ENCODE data around the gene POPDC2. TPM values are rescaled to one million over a fixed set of nuclear protein-coding genes. Genes with fewer than 3 reads are reported as not detected.

Gene POPDC2
- total RNA-seq, 4 donors from 2014 or later, result 0.18 to 3.8 (median 0.91) TPM; not detected in 1

GRCh38 chr3:119592861-119593260, 67.5 kb downstream of the POPDC2 start:
- Histone ChIP-seq H3K4me3 (no peak overlapping the region), H3K9me3 (no peaks in the 10 kb centered on the region), H3K27ac (no peak overlapping the region), H3K27me3 (no peaks in the 10 kb centered on the region), H3K4me1 (peaks cover 0 to 13% (median 6%) of the 10 kb centered on the region in 3 donors), H3K36me3 (no peaks in the 10 kb centered on the region)
- intact Hi-C loops (cut with DNase I), result no loop called here
- DNase-seq, result no peak
- no peak for TF ChIP-seq CTCF (IDR thresholded peaks at IDR 0.05)
- no peak for TF ChIP-seq POLR2A (IDR thresholded peaks at IDR 0.05)
- 29 to 60% methylated on average over 1 of the region's 1 CpG for WGBS, 2 donors

Other genes with a start within 250 kb of the POPDC2 start
- 10 to 100 TPM; 14.3 to 26.5 (median 21.0) TPM for gene TMEM39A, start 197.0 kb downstream of the POPDC2 start, total RNA-seq
- 10 to 100 TPM in 2 of 4 donors, 1 to 10 TPM in 2; 5.6 to 18.9 (median 9.5) TPM for gene POGLUT1, start 191.6 kb downstream of the POPDC2 start, total RNA-seq
- 10 to 100 TPM; 16.2 to 52.8 (median 45.8) TPM for gene TIMMDC1, start 162.0 kb downstream of the POPDC2 start, total RNA-seq
- gene CD80, start 101.0 kb downstream of the POPDC2 start, total RNA-seq, result 1 to 10 TPM in 1 of 4 donors, under 1 TPM in 1, not detected in 2; 0.13 to 1.3 TPM
- gene ADPRH, start 81.1 kb downstream of the POPDC2 start, total RNA-seq, result 1 to 10 TPM in 3 of 4 donors, under 1 TPM in 1; 0.66 to 5.1 (median 2.9) TPM
- 1 to 10 TPM in 1 of 4 donors, under 1 TPM in 2, not detected in 1; 0.41 to 1.5 (median 0.79) TPM for gene PLA1A, start 62.7 kb downstream of the POPDC2 start, total RNA-seq
- 10 to 100 TPM; 10.8 to 33.9 (median 24.6) TPM for gene COX17, start 16.8 kb upstream of the POPDC2 start, total RNA-seq
- gene CFAP91, start 42.4 kb upstream of the POPDC2 start, total RNA-seq, result 1 to 10 TPM in 2 of 4 donors, under 1 TPM in 1, not detected in 1; 0.68 to 2.7 (median 1.5) TPM
- not detected for gene NR1I2, start 121.5 kb upstream of the POPDC2 start, total RNA-seq